H9 (cell line): ENCODE results near the gene TRNAU1AP. TPM values are rescaled to one million over a fixed set of nuclear protein-coding genes. Genes with fewer than 3 reads are reported as not detected.
"Not testable (repeated sequence)": the region's sequence is repeated elsewhere in the genome, so short reads cannot be mapped to it uniquely, and the experiment has no call there.

Experiments used
- DNase-seq: peaks from one replicate; pipeline ENCODE4 v3.0.0-alpha.2; 2017
- H2AFZ ChIP-seq: one replicate; pipeline ENCODE4 v1.6.1; 2013; ENCODE audit warnings: mild to moderate bottlenecking, low read length, control low read depth, moderate library complexity
- H2AK5ac ChIP-seq: 2 replicates; pipeline ENCODE4 v1.6.1; 2013; ENCODE audit warnings: low read length, control low read depth, mixed read lengths; ENCODE audit not compliant: insufficient read length
- H2BK120ac ChIP-seq: one replicate; pipeline ENCODE4 v1.6.1; 2013; ENCODE audit warnings: low read depth, mild to moderate bottlenecking, low read length, control low read depth, inconsistent platforms; ENCODE audit not compliant: poor library complexity, severe bottlenecking
- H2BK12ac ChIP-seq: 2 replicates; pipeline ENCODE4 v1.6.1; 2013; ENCODE audit warnings: low read length, control low read depth, mixed read lengths, low read depth; ENCODE audit not compliant: insufficient read length
- H2BK15ac ChIP-seq: 2 replicates; pipeline ENCODE4 v1.6.1; 2013; ENCODE audit warnings: low read depth, low read length, control low read depth
- H2BK20ac ChIP-seq: one replicate; pipeline ENCODE4 v1.6.1; 2013; ENCODE audit warnings: low read depth, mild to moderate bottlenecking, low read length, control low read depth, inconsistent platforms; ENCODE audit not compliant: poor library complexity, severe bottlenecking
- H2BK5ac ChIP-seq: 2 replicates; pipeline ENCODE4 v1.6.1; 2013; ENCODE audit warnings: low read length, control low read depth, mixed read lengths; ENCODE audit not compliant: insufficient read length
- H3K14ac ChIP-seq: 2 replicates; pipeline ENCODE4 v1.6.1; 2013; ENCODE audit warnings: low read length, control low read depth; ENCODE audit not compliant: insufficient read depth
- H3K18ac ChIP-seq: 2 replicates; pipeline ENCODE4 v1.6.1; 2013; ENCODE audit warnings: low read depth, mild to moderate bottlenecking, mixed read lengths, low read length, control low read depth; ENCODE audit not compliant: insufficient read length
- H3K23ac ChIP-seq: 2 replicates; pipeline ENCODE4 v1.6.1; 2013; ENCODE audit warnings: low read length, control low read depth, mixed read lengths, low read depth; ENCODE audit not compliant: insufficient read length
- H3K23me2 ChIP-seq: 2 replicates; pipeline ENCODE4 v1.6.1; 2013; ENCODE audit warnings: low read depth, mild to moderate bottlenecking, mixed read lengths, low read length, control low read depth; ENCODE audit not compliant: insufficient read length, poor library complexity, severe bottlenecking
- H3K27ac ChIP-seq: 2 replicates; pipeline ENCODE4 v1.5.1; 2013; ENCODE audit warnings: low read length, control low read depth, mixed read lengths, low read depth; ENCODE audit not compliant: insufficient read length
- H3K27me3 ChIP-seq: 2 replicates; pipeline ENCODE4 v1.6.1; 2013; ENCODE audit warnings: low read length, control low read depth, inconsistent platforms; ENCODE audit not compliant: insufficient read depth
- H3K4ac ChIP-seq: 2 replicates; pipeline ENCODE4 v1.6.1; 2013; ENCODE audit warnings: low read depth, mild to moderate bottlenecking, control low read depth, inconsistent platforms, low read length, moderate library complexity
- H3K4me1 ChIP-seq: 2 replicates; pipeline ENCODE4 v1.6.1; 2013; ENCODE audit warnings: low read length, control low read depth, inconsistent platforms; ENCODE audit not compliant: insufficient read depth
- H3K4me2 ChIP-seq: 2 replicates; pipeline ENCODE4 v1.6.1; 2013; ENCODE audit warnings: low read length, control low read depth, mixed read lengths; ENCODE audit not compliant: insufficient read length, insufficient read depth
- H3K56ac ChIP-seq: 2 replicates; pipeline ENCODE4 v1.6.1; 2013; ENCODE audit warnings: low read depth, mild to moderate bottlenecking, mixed read lengths, low read length, control low read depth; ENCODE audit not compliant: insufficient read length
- H3K79me1 ChIP-seq: 2 replicates; pipeline ENCODE4 v1.6.1; 2013; ENCODE audit warnings: low read depth, mild to moderate bottlenecking, moderate library complexity, low read length, control low read depth, inconsistent platforms; ENCODE audit not compliant: insufficient read depth, poor library complexity, severe bottlenecking
- H3K79me2 ChIP-seq: 2 replicates; pipeline ENCODE4 v1.6.1; 2013; ENCODE audit warnings: low read length, control low read depth, inconsistent platforms; ENCODE audit not compliant: insufficient read depth
- H3K9ac ChIP-seq: 2 replicates; pipeline ENCODE4 v1.6.1; 2013; ENCODE audit warnings: low read length, control low read depth, mixed read lengths; ENCODE audit not compliant: insufficient read length; ENCODE audit errors: extremely low read depth
- H3K9me3 ChIP-seq: one replicate; pipeline ENCODE4 v1.6.1; 2013; ENCODE audit warnings: low read depth, low read length, inconsistent platforms; ENCODE audit not compliant: control insufficient read depth
- H3T11ph ChIP-seq: one replicate; pipeline ENCODE4 v1.6.1; 2013; ENCODE audit warnings: mild to moderate bottlenecking, low read length, control low read depth, inconsistent platforms
- H4K20me1 ChIP-seq: one replicate; pipeline ENCODE4 v1.6.1; 2013; ENCODE audit not compliant: control insufficient read depth, insufficient read length, insufficient read depth
- H4K5ac ChIP-seq: 2 replicates; pipeline ENCODE4 v1.6.1; 2013; ENCODE audit warnings: low read depth, mild to moderate bottlenecking, mixed read lengths, low read length, control low read depth; ENCODE audit not compliant: insufficient read length
- H4K8ac ChIP-seq: replicated peaks from 2 replicates; pipeline ENCODE4 v1.6.1; 2013; ENCODE audit warnings: low read length, control low read depth, mixed read lengths, low read depth; ENCODE audit not compliant: insufficient read length
- H4K91ac ChIP-seq: 2 replicates; pipeline ENCODE4 v1.6.1; 2013; ENCODE audit warnings: low read depth, mild to moderate bottlenecking, moderate library complexity, mixed read lengths, low read length, control low read depth; ENCODE audit not compliant: insufficient read length
- H3K27ac Mint-ChIP-seq, 3 experiments: 2 replicates in 2 of 3; 3 replicates in 1 of 3; pipeline ENCODE4 v1.8.0; 2020 to 2021; ENCODE audit warnings: mixed read lengths in 3 of 3, mild to moderate bottlenecking in 1 of 3, moderate library complexity in 1 of 3
- H3K27me3 Mint-ChIP-seq: 2 replicates; pipeline ENCODE4 v1.8.0; 2021; ENCODE audit warnings: low read depth, mild to moderate bottlenecking, moderate library complexity, mixed read lengths
- H3K36me3 Mint-ChIP-seq, 3 experiments: 2 replicates in 2 of 3; 3 replicates in 1 of 3; pipeline ENCODE4 v1.8.0; 2020 to 2021; ENCODE audit warnings: low read depth in 3 of 3, mixed read lengths in 3 of 3; ENCODE audit not compliant: insufficient read depth in 1 of 3
- H3K4me1 Mint-ChIP-seq, 2 experiments: 2 replicates each; pipeline ENCODE4 v1.8.0; 2020; ENCODE audit warnings: mixed read lengths in 2 of 2
- H3K4me3 Mint-ChIP-seq, 2 experiments: 2 replicates in 1 of 2; 3 replicates in 1 of 2; pipeline ENCODE4 v1.8.0; 2020 to 2021; ENCODE audit warnings: mild to moderate bottlenecking in 2 of 2, mixed read lengths in 2 of 2, moderate library complexity in 1 of 2
- H3K9me3 Mint-ChIP-seq, 2 experiments: 2 replicates in 1 of 2; 3 replicates in 1 of 2; pipeline ENCODE4 v1.8.0; 2020; ENCODE audit warnings: mild to moderate bottlenecking in 2 of 2, mixed read lengths in 2 of 2, moderate library complexity in 1 of 2
- WGBS: extraction: QIAGEN DNeasy Blood & Tissue Kit; methylation state at CpG from one replicate; pipeline ENCODE4 v1.1.7; 2013; ENCODE audit warnings: missing lambda C conversion rate, low lambda C conversion rate, mixed read lengths; ENCODE audit not compliant: insufficient read length; ENCODE audit errors: extremely low coverage; 5-methylcytosine and 5-hydroxymethylcytosine counted together
- total RNA-seq: library from RNA; stranded (reverse); gene quantifications from 2 replicates; pipeline ENCODE4 v1.2.1, GENCODE V29; 2021
- TF ChIP-seq, protein P1 (sequence below): fragments of 200-600 bp; sonication (generic); conservative IDR thresholded peaks from 3 replicates; pipeline ENCODE4 v1.8.0; 2021; ENCODE audit warnings: antibody characterized with exemption, mild to moderate bottlenecking

TRNAU1AP gene
- total RNA-seq, 1 experiment from 2014 or later, result 45.0 TPM

- Histone ChIP-seq H2BK15ac (no peak overlapping the region), H2BK20ac (no peak overlapping the region), H2AFZ (no peak overlapping the region), H2BK12ac (no peak overlapping the region), H3K18ac (no peak overlapping the region), H3K23me2 (peaks cover 17% of the 10 kb centered on the region), H4K5ac (no peak overlapping the region), H3K79me1 (no peaks in the 10 kb centered on the region), H4K8ac (no peak overlapping the region), H3K14ac (no peak overlapping the region), H3K4me2 (peak overlapping the region; percentile 98), H3K27me3 (no peaks in the 10 kb centered on the region), H3K56ac (no peak overlapping the region), H3K4me1 (no peaks in the 10 kb centered on the region), H3K9me3 (no peaks in the 10 kb centered on the region), H3K27ac (no peak overlapping the region), H3K4ac (no peak overlapping the region), H3T11ph (no peak overlapping the region), H4K20me1 (no peaks in the 10 kb centered on the region), H2BK120ac (no peak overlapping the region), H3K79me2 (peaks cover 16% of the 10 kb centered on the region; the same call in 1 of the 2 replicates), H4K91ac (no peak overlapping the region), H3K23ac (no peak overlapping the region), H2BK5ac (no peak overlapping the region), H2AK5ac (no peak overlapping the region), H3K9ac (peak overlapping the region; percentile 32)
- no CpG with 5 or more reads among the region's 10 CpGs for WGBS
- H3K4me1 Mint-ChIP-seq, result peaks cover 25 to 28% of the 10 kb centered on the region in 2 experiments
- H3K36me3 Mint-ChIP-seq, result peaks cover 30 to 40% (median 38%) of the 10 kb centered on the region in 3 experiments
- 0 out of 2 replicates have a peak, but pooled peaks cover 3% of the 10 kb centered on the region for H3K27me3 Mint-ChIP-seq
- DNase-seq, result no peak
- TF ChIP-seq, protein P1, sequence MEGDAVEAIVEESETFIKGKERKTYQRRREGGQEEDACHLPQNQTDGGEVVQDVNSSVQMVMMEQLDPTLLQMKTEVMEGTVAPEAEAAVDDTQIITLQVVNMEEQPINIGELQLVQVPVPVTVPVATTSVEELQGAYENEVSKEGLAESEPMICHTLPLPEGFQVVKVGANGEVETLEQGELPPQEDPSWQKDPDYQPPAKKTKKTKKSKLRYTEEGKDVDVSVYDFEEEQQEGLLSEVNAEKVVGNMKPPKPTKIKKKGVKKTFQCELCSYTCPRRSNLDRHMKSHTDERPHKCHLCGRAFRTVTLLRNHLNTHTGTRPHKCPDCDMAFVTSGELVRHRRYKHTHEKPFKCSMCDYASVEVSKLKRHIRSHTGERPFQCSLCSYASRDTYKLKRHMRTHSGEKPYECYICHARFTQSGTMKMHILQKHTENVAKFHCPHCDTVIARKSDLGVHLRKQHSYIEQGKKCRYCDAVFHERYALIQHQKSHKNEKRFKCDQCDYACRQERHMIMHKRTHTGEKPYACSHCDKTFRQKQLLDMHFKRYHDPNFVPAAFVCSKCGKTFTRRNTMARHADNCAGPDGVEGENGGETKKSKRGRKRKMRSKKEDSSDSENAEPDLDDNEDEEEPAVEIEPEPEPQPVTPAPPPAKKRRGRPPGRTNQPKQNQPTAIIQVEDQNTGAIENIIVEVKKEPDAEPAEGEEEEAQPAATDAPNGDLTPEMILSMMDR, result no peak
- no peaks in the 10 kb centered on the region; a peak in 1 of 5 replicates for H3K9me3 Mint-ChIP-seq
- peak overlapping the region in 2 of 3 experiments; percentile 7 to 92; a peak in 3 of 7 replicates for H3K27ac Mint-ChIP-seq
- peak overlapping the region; percentile 90 to 96 for H3K4me3 Mint-ChIP-seq
Observed at GRCh38 chr1:28582248-28582615, 29.3 kb downstream of the TRNAU1AP start.

DNA sequence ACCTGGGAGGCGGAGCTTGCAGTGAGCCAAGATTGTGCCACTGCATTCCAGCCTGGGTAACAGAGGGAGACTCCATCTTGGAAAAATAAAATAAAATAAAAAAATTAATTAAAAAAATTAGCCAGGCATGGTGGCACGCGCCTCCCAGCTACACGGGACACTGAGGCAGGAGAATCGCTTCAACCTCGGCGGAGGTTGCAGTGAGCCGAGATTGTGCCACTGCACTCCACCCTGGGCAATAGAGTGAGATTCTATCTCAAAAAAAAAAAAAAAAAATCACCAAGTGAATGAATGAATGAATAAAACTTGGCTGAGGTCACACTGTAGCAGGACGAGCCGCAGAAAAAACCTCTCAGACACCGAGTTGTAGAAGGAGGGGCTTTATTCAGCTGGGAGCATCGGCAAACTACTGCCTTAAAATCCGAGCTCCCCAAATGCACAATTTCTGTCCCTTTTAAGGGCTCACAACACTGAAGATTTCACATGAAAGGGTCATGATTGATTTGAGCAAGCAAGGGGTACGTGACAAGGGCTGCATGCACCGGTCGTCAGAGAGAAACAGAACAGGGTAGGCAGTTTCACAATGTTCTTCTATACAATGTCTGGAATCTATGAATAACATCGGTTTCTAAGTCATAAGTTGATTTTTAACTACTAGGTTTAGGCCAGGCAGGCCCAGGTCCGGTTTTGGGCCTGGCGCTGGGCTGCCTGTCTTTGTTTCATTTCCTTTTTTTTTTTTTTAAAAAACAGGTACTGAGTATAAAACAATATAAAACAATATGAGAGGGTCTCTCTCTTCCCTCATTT, 33.9 kb downstream of the TRNAU1AP start:
- not testable (repeated sequence) for H3K9ac ChIP-seq, H2BK120ac ChIP-seq, H3K14ac ChIP-seq, H4K5ac ChIP-seq, H3K23me2 ChIP-seq, H3K56ac ChIP-seq, H3K9me3 Mint-ChIP-seq, H3K79me1 ChIP-seq, H3K4me2 ChIP-seq, H3K9me3 ChIP-seq, H2AK5ac ChIP-seq, H3K27ac ChIP-seq, H4K20me1 ChIP-seq, H3K4me3 Mint-ChIP-seq, H3K79me2 ChIP-seq, DNase-seq, H3T11ph ChIP-seq, H2AFZ ChIP-seq, H4K91ac ChIP-seq, H2BK12ac ChIP-seq, H3K4ac ChIP-seq, H3K27ac Mint-ChIP-seq, H4K8ac ChIP-seq, H3K18ac ChIP-seq, H3K27me3 ChIP-seq, H3K36me3 Mint-ChIP-seq, H2BK5ac ChIP-seq, H3K27me3 Mint-ChIP-seq, H3K4me1 ChIP-seq, H3K23ac ChIP-seq, H2BK20ac ChIP-seq, H2BK15ac ChIP-seq
- WGBS, result no CpG with 5 or more reads among the region's 19 CpGs
- H3K4me1 Mint-ChIP-seq, result peaks cover 21 to 23% of the 10 kb centered on the region in 2 experiments
